ENCODE results near the gene LMBR1.
"Not testable (repeated sequence)": the region's sequence is repeated elsewhere in the genome, so short reads cannot be mapped to it uniquely, and the experiment has no call there.

The LMBR1 gene

GRCh38 chr7:156848979-156849378 is 44.0 kb downstream of the LMBR1 start:
- DNase-seq (ENCODE audit: low read depth in 2 of 2): no peak

- no peak for DNase-seq (ENCODE audit: low read depth in 2 of 2)
Measured at GRCh38 chr7:156845379-156846101, 47.4 kb downstream of the LMBR1 start.

GRCh38 chr7:156843582-156843981 is 49.4 kb downstream of the LMBR1 start:
- not testable (repeated sequence) for DNase-seq (ENCODE audit: low read depth in 2 of 2)

GRCh38 chr7:156843157-156843556 is 49.8 kb downstream of the LMBR1 start:
- no peak for DNase-seq (ENCODE audit: low read depth in 2 of 2)

- no peak for DNase-seq (ENCODE audit: low read depth in 2 of 2)
Measured at GRCh38 chr7:156842740-156843140, 50.2 kb downstream of the LMBR1 start.

GRCh38 chr7:156842317-156842716 is 50.7 kb downstream of the LMBR1 start:
- no peak for DNase-seq (ENCODE audit: low read depth in 2 of 2)

- DNase-seq (ENCODE audit: low read depth in 2 of 2): no peak
Measured at GRCh38 chr7:156841497-156841896, 51.5 kb downstream of the LMBR1 start.

- no peak for DNase-seq (ENCODE audit: low read depth in 2 of 2)
Measured at GRCh38 chr7:156840134-156840533, 52.8 kb downstream of the LMBR1 start.

- no peak for DNase-seq (ENCODE audit: low read depth in 2 of 2)
Measured at GRCh38 chr7:156836443-156836842, 56.5 kb downstream of the LMBR1 start.

GRCh38 chr7:156834462-156834861 is 58.5 kb downstream of the LMBR1 start:
- DNase-seq (ENCODE audit: low read depth in 2 of 2): no peak

GRCh38 chr7:156833312-156833711 is 59.7 kb downstream of the LMBR1 start:
- no peak for DNase-seq (ENCODE audit: low read depth in 2 of 2)

GRCh38 chr7:156832195-156832877 is 60.6 kb downstream of the LMBR1 start:
- DNase-seq (ENCODE audit: low read depth in 2 of 2): no peak

- DNase-seq (ENCODE audit: low read depth in 2 of 2): no peak
Measured at GRCh38 chr7:156829669-156830336, 63.2 kb downstream of the LMBR1 start.

- DNase-seq (ENCODE audit: low read depth in 2 of 2): no peak
Measured at GRCh38 chr7:156827587-156828203, 65.3 kb downstream of the LMBR1 start.

GRCh38 chr7:156823435-156823834 is 69.5 kb downstream of the LMBR1 start:
- DNase-seq (ENCODE audit: low read depth in 2 of 2): no peak

GRCh38 chr7:156820445-156821063 is 72.4 kb downstream of the LMBR1 start:
- DNase-seq (ENCODE audit: low read depth in 2 of 2): no peak

- DNase-seq (ENCODE audit: low read depth in 2 of 2): no peak
Measured at GRCh38 chr7:156819733-156820295, 73.2 kb downstream of the LMBR1 start.

- no peak for DNase-seq (ENCODE audit: low read depth in 2 of 2)
Measured at GRCh38 chr7:156818133-156818532, 74.8 kb downstream of the LMBR1 start.

- no peak for DNase-seq (ENCODE audit: low read depth in 2 of 2)
Measured at GRCh38 chr7:156816943-156817572, 75.9 kb downstream of the LMBR1 start.

- no peak for DNase-seq (ENCODE audit: low read depth in 2 of 2)
Measured at GRCh38 chr7:156811706-156812105, 81.3 kb downstream of the LMBR1 start.

- DNase-seq (ENCODE audit: low read depth in 2 of 2): not testable (repeated sequence)
Measured at GRCh38 chr7:156803656-156804055, 89.3 kb downstream of the LMBR1 start.
